ENCODE measurements around the gene HDGFL1.

DNA sequence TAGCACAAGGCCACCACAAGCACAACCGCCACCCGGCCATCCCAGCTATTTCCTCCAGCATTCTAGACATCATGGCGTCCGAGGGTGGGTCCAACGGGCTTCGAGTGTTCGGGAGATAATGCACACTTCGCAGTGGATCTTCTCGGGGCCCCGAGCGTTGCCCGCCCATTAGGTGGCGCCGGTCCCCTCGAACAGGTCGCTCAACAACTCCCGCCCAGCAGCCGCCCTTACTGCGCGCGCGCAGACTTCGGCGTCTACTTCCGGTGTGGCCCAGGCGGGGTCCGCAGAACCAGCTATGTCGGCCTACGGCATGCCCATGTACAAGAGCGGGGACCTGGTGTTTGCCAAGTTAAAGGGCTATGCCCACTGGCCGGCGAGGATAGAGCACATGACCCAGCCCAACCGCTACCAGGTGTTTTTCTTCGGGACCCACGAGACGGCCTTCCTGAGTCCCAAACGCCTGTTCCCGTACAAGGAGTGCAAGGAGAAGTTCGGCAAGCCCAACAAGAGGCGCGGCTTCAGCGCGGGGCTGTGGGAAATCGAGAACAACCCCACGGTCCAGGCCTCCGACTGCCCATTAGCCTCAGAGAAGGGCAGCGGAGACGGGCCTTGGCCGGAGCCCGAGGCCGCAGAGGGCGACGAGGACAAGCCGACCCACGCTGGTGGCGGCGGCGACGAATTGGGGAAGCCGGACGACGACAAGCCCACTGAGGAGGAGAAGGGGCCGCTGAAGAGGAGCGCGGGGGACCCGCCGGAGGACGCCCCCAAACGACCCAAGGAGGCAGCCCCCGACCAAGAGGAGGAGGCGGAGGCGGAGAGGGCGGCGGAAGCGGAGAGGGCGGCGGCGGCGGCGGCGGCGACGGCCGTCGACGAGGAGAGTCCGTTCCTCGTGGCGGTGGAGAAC is at the start of gene HDGFL1:
- TF ChIP-seq POLR2A (IDR thresholded peaks at IDR 0.05), result no peak
- TF ChIP-seq, protein P1, sequence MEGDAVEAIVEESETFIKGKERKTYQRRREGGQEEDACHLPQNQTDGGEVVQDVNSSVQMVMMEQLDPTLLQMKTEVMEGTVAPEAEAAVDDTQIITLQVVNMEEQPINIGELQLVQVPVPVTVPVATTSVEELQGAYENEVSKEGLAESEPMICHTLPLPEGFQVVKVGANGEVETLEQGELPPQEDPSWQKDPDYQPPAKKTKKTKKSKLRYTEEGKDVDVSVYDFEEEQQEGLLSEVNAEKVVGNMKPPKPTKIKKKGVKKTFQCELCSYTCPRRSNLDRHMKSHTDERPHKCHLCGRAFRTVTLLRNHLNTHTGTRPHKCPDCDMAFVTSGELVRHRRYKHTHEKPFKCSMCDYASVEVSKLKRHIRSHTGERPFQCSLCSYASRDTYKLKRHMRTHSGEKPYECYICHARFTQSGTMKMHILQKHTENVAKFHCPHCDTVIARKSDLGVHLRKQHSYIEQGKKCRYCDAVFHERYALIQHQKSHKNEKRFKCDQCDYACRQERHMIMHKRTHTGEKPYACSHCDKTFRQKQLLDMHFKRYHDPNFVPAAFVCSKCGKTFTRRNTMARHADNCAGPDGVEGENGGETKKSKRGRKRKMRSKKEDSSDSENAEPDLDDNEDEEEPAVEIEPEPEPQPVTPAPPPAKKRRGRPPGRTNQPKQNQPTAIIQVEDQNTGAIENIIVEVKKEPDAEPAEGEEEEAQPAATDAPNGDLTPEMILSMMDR (IDR thresholded peaks at IDR 0.05), result no peak
- TF ChIP-seq POLR2AphosphoS5 (IDR thresholded peaks at IDR 0.05), result no peak
